Measurements from ENCODE around the gene IPO13. TPM values are rescaled to one million over a fixed set of nuclear protein-coding genes. Genes with fewer than 3 reads are reported as not detected.

IPO13 gene
- polyA plus RNA-seq, 1 donor = 42.5 TPM

- DNase-seq = no peak
Observed at GRCh38 chr1:43925846-43926245, 20.9 kb upstream of the IPO13 start.

DNA sequence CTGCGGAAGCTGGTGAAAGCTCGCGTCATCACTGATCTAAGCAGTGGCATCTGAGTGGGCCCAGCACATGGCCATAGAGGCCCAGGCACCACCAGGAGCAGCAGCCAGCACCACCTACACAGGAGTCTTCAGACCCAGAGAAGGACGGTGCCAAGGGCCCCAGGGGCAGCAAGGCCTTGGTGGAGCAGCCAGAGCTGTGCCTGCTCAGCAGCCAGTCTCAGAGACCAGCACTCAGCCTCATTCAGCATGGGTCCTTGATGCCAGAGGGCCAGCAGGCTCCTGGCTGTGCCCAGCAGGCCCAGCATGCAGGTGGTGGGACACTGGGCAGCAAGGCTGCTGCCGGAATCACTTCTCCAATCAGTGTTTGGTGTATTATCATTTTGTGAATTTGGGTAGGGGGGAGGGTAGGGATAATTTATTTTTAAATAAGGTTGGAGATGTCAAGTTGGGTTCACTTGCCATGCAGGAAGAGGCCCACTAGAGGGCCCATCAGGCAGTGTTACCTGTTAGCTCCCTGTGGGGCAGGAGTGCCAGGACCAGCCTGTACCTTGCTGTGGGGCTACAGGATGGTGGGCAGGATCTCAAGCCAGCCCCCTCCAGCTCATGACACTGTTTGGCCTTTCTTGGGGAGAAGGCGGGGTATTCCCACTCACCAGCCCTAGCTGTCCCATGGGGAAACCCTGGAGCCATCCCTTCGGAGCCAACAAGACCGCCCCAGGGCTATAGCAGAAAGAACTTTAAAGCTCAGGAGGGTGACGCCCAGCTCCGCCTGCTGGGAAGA lies 16.4 kb upstream of the IPO13 start:
- no peak for DNase-seq

DNA sequence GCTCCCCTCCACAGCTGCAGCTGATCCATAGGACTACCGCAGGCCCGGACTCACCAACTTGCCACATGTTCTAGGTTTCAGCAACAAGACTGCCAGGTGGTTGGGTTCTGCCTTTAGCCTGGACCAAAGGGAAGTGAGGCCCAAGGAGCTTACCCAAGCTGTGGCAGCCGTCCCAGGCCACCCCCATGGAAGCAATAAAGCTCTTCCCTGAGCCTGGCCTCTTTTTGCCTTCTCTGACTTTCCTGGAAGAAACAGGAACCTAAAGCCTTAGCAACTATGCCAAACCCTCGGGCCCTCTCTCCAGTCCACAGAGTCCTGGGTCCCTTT lies 15.8 kb upstream of the IPO13 start:
- no peak for DNase-seq

GRCh38 chr1:43931711-43932660 lies 14.8 kb upstream of the IPO13 start:
- DNase-seq = no peak

- no peak for DNase-seq
Observed at GRCh38 chr1:43932786-43933385, 13.9 kb upstream of the IPO13 start.

DNA sequence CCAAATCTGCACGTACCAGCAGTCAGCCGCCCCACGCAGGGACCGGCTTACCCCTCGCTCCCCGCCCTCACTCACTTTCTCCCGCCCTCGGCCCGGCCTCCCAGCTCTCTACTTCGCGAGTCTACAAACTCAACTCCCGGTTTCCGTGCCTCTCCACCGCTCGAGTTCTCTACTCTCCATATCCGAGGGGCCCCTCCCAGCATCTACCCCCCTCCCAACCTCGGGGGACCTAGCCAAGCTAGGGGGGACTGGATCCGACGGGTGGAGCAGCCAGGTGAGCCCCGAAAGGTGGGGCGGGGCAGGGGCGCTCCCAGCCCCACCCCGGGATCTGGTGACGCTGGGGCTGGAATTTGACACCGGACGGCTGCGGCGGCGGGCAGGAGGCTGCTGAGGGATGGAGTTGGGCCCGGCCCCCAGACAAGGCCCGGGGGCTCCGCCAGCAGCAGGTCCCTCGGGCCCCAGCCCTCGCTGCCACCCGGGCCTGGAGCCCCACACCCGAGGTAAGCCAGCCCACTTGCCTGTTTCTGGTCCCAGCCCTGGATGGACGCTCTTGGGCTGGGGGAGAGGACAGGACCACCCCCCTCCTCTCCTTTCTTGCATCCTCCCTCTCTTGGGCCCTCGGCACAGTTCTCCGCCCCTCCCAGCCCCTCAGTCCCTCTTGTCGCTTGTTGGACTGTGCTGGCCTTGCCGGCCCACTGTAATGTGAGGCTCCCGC lies 13.2 kb upstream of the IPO13 start, which contains the start of gene ARTN:
TSS of gene ARTN (plus strand) at position 416 of the 715 bp plus-strand sequence. CDS start 1,856 bp downstream, outside the sequence.
- no peak for DNase-seq

DNA sequence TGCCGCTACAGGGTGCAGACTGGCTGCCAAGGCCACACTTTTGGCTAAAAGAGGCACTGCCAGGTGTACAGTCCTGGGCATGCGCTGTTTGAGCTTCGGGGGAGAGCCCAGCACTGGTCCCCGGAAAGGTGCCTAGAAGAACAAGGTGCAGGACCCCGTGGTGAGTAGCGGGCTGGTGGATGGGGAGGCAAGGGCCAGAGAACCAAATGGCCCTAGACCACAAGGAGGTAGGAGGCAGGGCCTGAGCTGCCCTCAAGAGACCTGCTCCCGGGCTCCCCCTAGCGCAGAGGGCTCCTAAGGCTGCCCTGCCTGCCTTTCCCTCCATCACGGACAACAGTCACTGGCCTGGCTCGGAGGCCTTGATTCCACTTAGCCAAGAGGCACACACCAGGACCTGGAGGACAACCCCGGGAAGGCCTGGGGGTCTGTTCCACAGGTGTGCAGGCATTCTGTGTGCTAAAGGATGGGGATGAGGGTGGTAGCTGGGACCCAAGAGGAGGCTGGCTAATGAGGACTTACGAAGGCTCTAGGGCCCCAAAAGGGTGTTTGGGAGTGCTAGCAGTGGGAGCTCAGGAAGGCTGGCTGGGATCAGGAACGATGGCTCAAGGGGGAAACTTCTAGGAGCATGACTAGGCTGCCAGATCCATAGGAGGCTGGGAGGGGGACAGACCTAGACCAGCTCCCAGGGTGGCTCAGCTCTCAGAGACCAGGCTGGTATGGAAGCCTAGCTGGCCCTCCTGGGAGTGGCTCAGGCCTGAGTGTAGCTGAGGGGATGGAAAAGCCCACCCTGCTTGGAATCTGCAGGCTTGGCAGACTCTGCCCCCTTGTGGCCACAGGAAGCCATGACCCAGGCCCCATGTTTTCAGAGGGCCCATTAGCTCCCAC lies 12.4 kb upstream of the IPO13 start:
- no peak for DNase-seq

GRCh38 chr1:43934986-43935324 lies 11.8 kb upstream of the IPO13 start:
- no peak for DNase-seq

DNA sequence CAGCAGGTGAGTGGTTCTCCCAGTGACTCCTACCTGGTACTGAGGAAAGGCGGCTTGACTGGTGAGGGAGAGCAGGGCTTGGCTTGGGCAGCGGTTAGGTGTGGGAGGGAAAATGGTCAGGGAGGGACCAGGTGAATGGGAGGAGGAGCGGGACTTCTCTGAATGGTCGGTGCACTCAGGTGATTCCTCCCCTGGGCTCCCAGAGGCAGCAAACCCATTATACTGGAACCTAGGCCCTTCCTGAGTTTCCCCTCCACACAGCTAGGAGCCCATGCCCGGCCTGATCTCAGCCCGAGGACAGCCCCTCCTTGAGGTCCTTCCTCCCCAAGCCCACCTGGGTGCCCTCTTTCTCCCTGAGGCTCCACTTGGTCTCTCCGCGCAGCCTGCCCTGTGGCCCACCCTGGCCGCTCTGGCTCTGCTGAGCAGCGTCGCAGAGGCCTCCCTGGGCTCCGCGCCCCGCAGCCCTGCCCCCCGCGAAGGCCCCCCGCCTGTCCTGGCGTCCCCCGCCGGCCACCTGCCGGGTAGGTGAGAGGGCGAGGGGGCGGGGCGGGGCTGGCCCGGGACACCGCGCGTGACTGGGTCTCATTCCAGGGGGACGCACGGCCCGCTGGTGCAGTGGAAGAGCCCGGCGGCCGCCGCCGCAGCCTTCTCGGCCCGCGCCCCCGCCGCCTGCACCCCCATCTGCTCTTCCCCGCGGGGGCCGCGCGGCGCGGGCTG lies 10.9 kb upstream of the IPO13 start:
- no peak for DNase-seq

- no peak for DNase-seq
Observed at GRCh38 chr1:43936431-43937151, 10.2 kb upstream of the IPO13 start.

GRCh38 chr1:43937179-43937865 lies 9.4 kb upstream of the IPO13 start:
- no peak for DNase-seq

DNA sequence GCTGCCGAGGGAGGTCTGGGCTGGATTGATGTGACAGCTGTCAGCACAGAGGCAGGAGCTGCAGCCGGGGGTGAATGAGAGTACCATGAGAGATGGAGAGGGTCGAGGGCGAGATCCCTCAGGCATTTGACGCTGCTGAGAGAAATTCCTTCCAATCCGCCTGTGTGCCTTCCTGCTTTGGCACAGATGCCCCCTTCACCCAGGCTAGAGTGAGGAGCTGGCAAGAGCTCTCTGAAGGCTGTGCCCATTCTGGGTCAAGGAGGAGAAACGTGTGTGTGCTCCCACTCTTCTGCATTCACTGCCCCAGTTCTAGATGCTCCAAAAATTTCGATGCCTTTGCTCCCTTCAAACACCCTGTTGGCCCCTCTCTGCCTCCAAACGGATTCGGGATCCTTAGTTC lies 8.4 kb upstream of the IPO13 start:
- DNase-seq = no peak

DNA sequence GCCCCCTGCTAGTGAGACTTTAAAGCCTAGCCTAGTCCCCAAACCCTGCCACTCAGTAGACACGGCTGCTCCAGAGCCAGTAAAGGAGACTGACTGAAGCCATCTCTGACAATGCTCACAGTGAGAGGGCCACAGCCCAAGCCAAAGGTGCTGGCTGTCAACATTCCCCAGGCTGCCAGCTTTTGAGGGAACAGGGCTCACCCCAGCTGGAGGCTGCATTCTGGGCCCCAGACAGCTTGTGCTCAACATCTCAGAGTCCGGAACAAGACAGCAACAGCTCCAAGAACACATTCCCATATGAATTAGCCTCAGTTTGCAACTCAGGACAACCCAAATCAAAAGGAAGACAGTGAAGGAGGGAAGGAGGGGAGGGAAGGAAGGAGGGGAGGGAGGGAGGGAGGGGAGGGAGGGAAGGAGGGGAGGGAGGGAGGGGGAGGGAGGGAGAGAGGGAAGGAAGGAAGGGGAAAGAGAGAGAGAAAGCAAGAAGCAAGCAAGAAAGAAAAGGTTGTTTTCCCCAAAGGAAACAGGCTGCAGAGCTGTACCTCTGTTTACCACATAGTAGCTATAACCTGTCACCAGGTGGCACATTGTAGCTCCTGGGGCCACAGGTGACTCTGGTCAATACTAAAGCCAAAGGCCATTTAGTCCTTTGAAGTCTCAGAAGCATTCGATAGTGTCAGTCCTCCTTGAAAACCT lies 7.7 kb upstream of the IPO13 start:
- DNase-seq = no peak

GRCh38 chr1:43942411-43942810 lies 4.3 kb upstream of the IPO13 start:
- no peak for DNase-seq

DNA sequence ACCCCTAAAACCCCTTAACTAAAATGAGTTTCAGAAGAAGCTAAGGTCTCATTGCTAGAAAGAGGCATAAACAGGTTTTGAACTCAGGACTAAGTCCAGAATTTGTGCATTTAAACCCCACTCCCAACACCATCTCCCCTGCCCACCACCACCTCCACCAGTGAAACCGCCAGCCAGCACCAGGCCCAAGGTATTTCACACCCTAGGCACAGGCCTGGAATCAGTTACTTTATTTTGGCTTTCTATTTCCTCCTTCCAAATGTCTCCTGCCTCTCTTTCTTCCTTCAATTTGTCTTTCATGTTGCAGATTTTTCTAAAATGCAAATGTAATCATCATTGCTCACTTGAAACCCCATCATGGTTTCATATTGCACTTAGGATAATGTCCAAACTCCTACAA lies 1.9 kb upstream of the IPO13 start:
- DNase-seq = no peak

GRCh38 chr1:43945674-43946235 lies 995 bp upstream of the IPO13 start:
- no peak for DNase-seq

DNA sequence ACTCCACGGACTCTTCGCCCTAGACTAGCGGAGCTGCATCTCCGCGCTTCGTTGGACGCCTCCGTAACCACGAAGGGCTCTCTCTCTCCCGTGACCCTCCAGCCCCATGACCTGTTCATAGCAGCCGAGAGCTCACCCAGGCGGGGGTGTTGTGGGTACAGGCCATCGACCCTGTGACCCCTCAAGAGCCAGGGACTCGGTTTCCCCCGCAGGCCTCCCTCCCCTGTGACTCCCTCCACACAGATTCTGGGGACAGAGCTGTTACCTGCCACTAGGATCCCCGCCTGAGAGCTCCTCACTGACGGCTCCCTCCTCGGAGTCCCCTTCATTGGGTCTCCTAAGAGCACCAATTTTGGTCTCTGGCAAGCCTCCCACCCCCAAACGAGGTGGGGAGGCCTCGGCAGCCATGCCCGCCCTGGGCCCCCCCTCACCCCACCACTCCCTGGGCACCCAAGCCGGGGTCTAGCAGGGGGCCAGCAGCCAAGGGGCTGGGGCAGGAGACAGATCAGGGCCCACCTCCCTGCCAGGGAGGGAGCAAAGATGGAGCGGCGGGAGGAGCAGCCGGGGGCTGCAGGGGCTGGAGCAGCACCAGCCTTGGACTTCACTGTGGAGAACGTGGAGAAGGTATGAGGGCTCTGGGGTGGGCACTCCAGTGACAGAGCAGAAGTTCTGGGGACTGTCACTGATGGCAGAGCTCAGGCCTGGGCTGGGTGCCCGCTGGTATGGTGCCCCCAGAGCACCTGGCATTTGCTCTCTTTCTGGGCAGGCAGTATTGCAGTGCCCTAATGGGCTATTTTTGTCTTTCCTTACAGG lies 517 bp downstream of the IPO13 start:
- DNase-seq = no peak

Data from left kidney (tissue), 2 donors.